ENCODE results near the gene DRD5. TPM values are rescaled to one million over a fixed set of nuclear protein-coding genes. Genes with fewer than 3 reads are reported as not detected.

DRD5 gene
- total RNA-seq, 1 donor from 2014 or later, result not detected

DNA sequence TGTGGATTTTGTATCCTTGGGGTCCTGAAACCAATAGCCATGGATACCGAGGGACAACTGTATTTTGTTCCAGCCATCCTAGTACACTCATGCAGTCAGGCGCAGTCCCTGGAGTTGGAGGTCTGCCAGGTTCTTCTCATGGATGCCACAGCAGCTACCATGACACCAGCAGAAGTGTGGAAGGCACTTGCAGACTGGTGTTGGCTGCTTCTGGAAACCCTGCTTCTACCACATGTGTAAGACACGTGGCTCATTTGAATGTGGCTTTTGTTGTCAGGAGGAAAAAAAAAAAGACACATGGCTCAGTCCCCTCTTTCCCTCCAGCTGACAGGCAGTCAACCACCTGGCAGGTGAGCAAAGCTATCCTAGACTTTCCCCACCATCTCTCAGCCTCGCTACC is 19.4 kb downstream of the DRD5 start:
- TF ChIP-seq, protein P1, sequence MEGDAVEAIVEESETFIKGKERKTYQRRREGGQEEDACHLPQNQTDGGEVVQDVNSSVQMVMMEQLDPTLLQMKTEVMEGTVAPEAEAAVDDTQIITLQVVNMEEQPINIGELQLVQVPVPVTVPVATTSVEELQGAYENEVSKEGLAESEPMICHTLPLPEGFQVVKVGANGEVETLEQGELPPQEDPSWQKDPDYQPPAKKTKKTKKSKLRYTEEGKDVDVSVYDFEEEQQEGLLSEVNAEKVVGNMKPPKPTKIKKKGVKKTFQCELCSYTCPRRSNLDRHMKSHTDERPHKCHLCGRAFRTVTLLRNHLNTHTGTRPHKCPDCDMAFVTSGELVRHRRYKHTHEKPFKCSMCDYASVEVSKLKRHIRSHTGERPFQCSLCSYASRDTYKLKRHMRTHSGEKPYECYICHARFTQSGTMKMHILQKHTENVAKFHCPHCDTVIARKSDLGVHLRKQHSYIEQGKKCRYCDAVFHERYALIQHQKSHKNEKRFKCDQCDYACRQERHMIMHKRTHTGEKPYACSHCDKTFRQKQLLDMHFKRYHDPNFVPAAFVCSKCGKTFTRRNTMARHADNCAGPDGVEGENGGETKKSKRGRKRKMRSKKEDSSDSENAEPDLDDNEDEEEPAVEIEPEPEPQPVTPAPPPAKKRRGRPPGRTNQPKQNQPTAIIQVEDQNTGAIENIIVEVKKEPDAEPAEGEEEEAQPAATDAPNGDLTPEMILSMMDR (IDR thresholded peaks at IDR 0.05), result no peak
- H3K4me1 Mint-ChIP-seq (ENCODE audit: low read depth), result no peaks in the 10 kb centered on the region
- no peak for DNase-seq (ENCODE audit: low spot score)
- no peaks in the 10 kb centered on the region for H3K9me3 Mint-ChIP-seq (ENCODE audit: low read depth)
- no peaks in the 10 kb centered on the region for H3K36me3 Mint-ChIP-seq (ENCODE audit: low read depth)
- peaks cover 2% of the 10 kb centered on the region for H3K27me3 Mint-ChIP-seq (ENCODE audit: low read depth)
- H3K4me3 Mint-ChIP-seq (ENCODE audit: unreplicated experiment), result no peak overlapping the region
- no peak overlapping the region for H3K27ac Mint-ChIP-seq (ENCODE audit: unreplicated experiment)

DNA sequence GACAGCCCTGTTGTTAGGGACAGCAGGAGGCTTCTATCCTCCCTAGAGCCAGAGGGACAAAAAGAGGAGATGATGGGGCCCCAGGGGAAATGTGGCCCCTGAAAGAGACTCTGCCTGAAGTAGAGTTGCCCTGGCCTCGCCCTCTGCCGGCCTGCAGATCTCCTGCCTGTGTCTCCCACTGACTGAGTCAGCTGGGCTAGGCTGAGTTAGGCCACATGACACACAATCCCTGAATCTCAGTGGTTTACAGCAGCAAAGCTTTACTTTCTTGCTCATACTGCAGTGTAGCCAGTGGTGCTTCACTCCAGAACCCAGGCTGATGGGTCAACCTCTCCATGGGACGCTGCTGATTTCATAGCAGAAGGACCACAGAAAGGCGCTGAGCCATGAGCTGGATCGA is 23.5 kb downstream of the DRD5 start:
- TF ChIP-seq, protein P1 (IDR thresholded peaks at IDR 0.05), result no peak
- H3K27me3 Mint-ChIP-seq (ENCODE audit: low read depth), result peaks cover 6% of the 10 kb centered on the region
- H3K4me3 Mint-ChIP-seq (ENCODE audit: unreplicated experiment), result no peak overlapping the region
- DNase-seq (ENCODE audit: low spot score), result no peak
- no peaks in the 10 kb centered on the region for H3K9me3 Mint-ChIP-seq (ENCODE audit: low read depth)
- H3K4me1 Mint-ChIP-seq (ENCODE audit: low read depth), result no peaks in the 10 kb centered on the region
- no peak overlapping the region for H3K27ac Mint-ChIP-seq (ENCODE audit: unreplicated experiment)
- H3K36me3 Mint-ChIP-seq (ENCODE audit: low read depth), result no peaks in the 10 kb centered on the region

DNA sequence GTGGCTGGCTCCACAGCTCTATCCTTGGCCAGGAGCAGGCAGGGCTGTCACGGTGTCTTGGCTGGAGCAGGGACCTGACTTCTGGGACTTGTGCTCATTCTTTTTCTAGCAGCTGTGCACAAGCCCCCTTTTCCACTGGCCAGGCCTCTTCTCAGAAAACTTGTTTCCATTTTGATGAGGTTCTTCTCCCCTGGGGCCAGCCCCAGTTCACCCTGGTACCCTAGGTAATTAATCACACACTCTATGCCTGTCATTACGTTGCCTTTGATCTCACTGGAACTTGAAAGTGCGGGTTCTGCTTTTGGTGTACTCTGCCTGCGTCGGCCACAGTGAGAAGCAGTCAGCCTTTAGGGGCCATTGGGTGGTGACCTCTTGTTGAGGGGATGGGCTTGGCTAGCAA is 26.6 kb downstream of the DRD5 start:
- no peaks in the 10 kb centered on the region for H3K9me3 Mint-ChIP-seq (ENCODE audit: low read depth)

DNA sequence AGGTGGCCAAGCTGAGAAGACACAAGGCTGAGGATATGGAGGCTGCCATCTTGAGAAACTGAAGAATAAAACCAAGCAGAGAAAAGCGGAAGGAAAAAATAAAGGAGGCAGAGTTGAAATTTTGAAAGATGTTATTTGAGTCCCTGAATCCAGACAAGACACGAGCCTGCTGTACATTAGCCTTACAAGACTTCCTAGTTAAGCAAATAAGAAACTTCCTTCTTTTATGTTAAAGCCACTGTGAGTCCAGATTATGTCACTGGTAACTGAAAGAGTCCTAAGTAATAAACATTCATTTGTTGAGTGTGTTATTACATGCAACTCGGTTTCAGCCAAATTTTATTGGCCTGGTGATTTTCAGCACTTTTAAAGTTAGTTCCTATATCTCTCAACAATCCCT is 30.4 kb downstream of the DRD5 start:
- no peaks in the 10 kb centered on the region for H3K9me3 Mint-ChIP-seq (ENCODE audit: low read depth)
- H3K27ac Mint-ChIP-seq (ENCODE audit: unreplicated experiment), result no peak overlapping the region
- TF ChIP-seq, protein P1 (IDR thresholded peaks at IDR 0.05), result no peak
- H3K4me1 Mint-ChIP-seq (ENCODE audit: low read depth), result no peaks in the 10 kb centered on the region
- H3K27me3 Mint-ChIP-seq (ENCODE audit: low read depth), result peaks cover 5% of the 10 kb centered on the region
- H3K4me3 Mint-ChIP-seq (ENCODE audit: unreplicated experiment), result no peak overlapping the region
- no peak for DNase-seq (ENCODE audit: low spot score)
- no peaks in the 10 kb centered on the region for H3K36me3 Mint-ChIP-seq (ENCODE audit: low read depth)

More for the DNA sequence above, 26.6 kb downstream of the DRD5 start:
- TF ChIP-seq, protein P1 (IDR thresholded peaks at IDR 0.05), result no peak
- no peak overlapping the region for H3K4me3 Mint-ChIP-seq (ENCODE audit: unreplicated experiment)
- no peaks in the 10 kb centered on the region for H3K4me1 Mint-ChIP-seq (ENCODE audit: low read depth)
- DNase-seq (ENCODE audit: low spot score), result no peak
- H3K27ac Mint-ChIP-seq (ENCODE audit: unreplicated experiment), result no peak overlapping the region
- peaks cover 6% of the 10 kb centered on the region for H3K27me3 Mint-ChIP-seq (ENCODE audit: low read depth)
- H3K36me3 Mint-ChIP-seq (ENCODE audit: low read depth), result no peaks in the 10 kb centered on the region

DNA sequence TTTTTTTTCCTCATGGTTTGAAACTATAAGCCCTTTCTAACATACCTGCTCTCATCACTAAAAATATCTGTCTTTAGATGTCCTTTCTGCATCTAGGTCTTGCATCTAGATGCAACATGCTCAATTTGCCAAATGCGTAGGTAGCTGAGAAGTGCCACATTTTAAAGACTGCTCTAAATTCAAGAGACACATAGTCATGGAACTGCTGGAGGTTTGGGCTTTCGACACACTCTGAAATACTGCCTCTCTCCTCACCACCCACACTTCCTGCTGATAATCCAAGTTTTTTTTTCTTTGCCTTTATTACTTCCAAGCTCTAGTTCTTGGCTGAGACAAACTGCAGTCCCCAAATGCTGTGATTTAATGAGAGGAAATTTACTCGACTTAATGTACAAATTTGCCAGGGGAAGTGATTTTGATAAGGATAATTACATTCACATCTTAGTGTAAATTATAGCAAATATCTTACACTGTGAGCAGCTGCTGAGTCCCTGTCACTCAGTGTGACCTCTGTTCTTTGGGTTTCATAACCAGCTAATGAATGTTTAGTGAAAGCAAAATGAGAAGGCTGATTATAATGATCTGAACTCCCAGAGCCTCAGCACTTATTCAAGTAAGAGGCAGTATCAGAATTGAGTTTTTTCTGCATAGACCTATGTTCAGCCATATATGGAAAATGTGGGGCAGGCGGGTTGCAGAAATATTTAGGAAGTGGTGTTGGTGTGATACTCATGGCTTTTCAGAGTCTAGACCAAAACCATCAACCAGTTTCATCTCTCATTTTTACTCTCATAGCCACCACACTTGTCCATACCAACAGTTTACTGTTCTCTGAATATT is 31.3 kb downstream of the DRD5 start:
- no peaks in the 10 kb centered on the region for H3K27me3 Mint-ChIP-seq (ENCODE audit: low read depth)
- H3K27ac Mint-ChIP-seq (ENCODE audit: unreplicated experiment), result no peak overlapping the region
- DNase-seq (ENCODE audit: low spot score), result no peak
- H3K4me1 Mint-ChIP-seq (ENCODE audit: low read depth), result no peaks in the 10 kb centered on the region
- no peak overlapping the region for H3K4me3 Mint-ChIP-seq (ENCODE audit: unreplicated experiment)
- TF ChIP-seq, protein P1 (IDR thresholded peaks at IDR 0.05), result no peak
- no peaks in the 10 kb centered on the region for H3K36me3 Mint-ChIP-seq (ENCODE audit: low read depth)
- H3K9me3 Mint-ChIP-seq (ENCODE audit: low read depth), result peaks cover 3% of the 10 kb centered on the region

Data from chondrocyte (in vitro differentiated cells).